Natural killer cell (primary cell): ENCODE measurements around the gene STAT5A. TPM values are rescaled to one million over a fixed set of nuclear protein-coding genes. Genes with fewer than 3 reads are reported as not detected.
A peak's percentile ranks its signal among the peaks of the same experiment; 100 is the strongest.
"Not testable (repeated sequence)": the region's sequence is repeated elsewhere in the genome, so short reads cannot be mapped to it uniquely, and the experiment has no call there.

Experiments used
- ATAC-seq, 3 donors: fragments of 150-1000 bp in 2 of 3; fragments of 200-7000 bp in 1 of 3; cut with Tn5 transposase; 1 replicate in 1 of 3; 2 replicates in 2 of 3; pipeline ENCODE4 v1.10.0; 2021; ENCODE audit warnings: mild to moderate bottlenecking in 2 of 3, moderate library complexity in 2 of 3
- DNase-seq, 2 donors: peaks; one replicate each; pipeline versions ENCODE4 v3.0.0 to v3.0.0-alpha.2; 2013 to 2021; ENCODE audit warnings: mixed read lengths in 1 of 2
- H3K27ac ChIP-seq: one replicate; pipeline ENCODE4 v1.5.1; 2013; ENCODE audit warnings: mild to moderate bottlenecking, low read length
- H3K27me3 ChIP-seq: one replicate; pipeline ENCODE4 v1.6.1; 2013; ENCODE audit warnings: low read length; ENCODE audit not compliant: control insufficient read depth, insufficient read depth
- H3K36me3 ChIP-seq: one replicate; pipeline ENCODE4 v1.6.1; 2013; ENCODE audit warnings: low read length; ENCODE audit not compliant: control insufficient read depth, insufficient read depth
- H3K4me1 ChIP-seq: one replicate; pipeline ENCODE4 v1.6.1; 2013; ENCODE audit warnings: low read length; ENCODE audit not compliant: control insufficient read depth, insufficient read depth
- H3K4me3 ChIP-seq: one replicate; pipeline ENCODE4 v1.5.1; 2013; ENCODE audit warnings: low read length
- H3K9me3 ChIP-seq: one replicate; pipeline ENCODE4 v1.6.1; 2013; ENCODE audit warnings: low read length; ENCODE audit not compliant: control insufficient read depth, insufficient read depth
- H3K27ac Mint-ChIP-seq, 2 donors: one replicate each; pipeline ENCODE4 v1.8.0; 2022; ENCODE audit warnings: mild to moderate bottlenecking in 2 of 2, mixed read lengths in 2 of 2, moderate library complexity in 1 of 2
- H3K27me3 Mint-ChIP-seq, 2 donors: one replicate each; pipeline ENCODE4 v1.8.0; 2022; ENCODE audit warnings: low read depth in 2 of 2, mixed read lengths in 2 of 2
- H3K36me3 Mint-ChIP-seq: one replicate; pipeline ENCODE4 v1.8.0; 2022; ENCODE audit warnings: mixed read lengths
- H3K4me1 Mint-ChIP-seq, 2 donors: one replicate each; pipeline ENCODE4 v1.8.0; 2022; ENCODE audit warnings: mixed read lengths in 2 of 2
- H3K4me3 Mint-ChIP-seq: one replicate; pipeline ENCODE4 v1.8.0; 2022; ENCODE audit warnings: mild to moderate bottlenecking, moderate library complexity, mixed read lengths
- H3K9me3 Mint-ChIP-seq, 2 donors: one replicate each; pipeline ENCODE4 v1.8.0; 2022; ENCODE audit warnings: mixed read lengths in 2 of 2
- WGBS: methylation state at CpG from one replicate; pipeline ENCODE4 v1.1.7; 2013; ENCODE audit warnings: missing lambda C conversion rate; ENCODE audit not compliant: insufficient coverage; 5-methylcytosine and 5-hydroxymethylcytosine counted together
- intact Hi-C: fragments of 100-400 bp; cut with micrococcal nuclease; formaldehyde crosslinking; loops from one replicate; pipeline ENCODE4 v1.14.2; 2022
- total RNA-seq, 4 donors: library from RNA; stranded (reverse); fragments of 120-200 nt in 1 of 4; gene quantifications; one replicate each; pipeline versions ENCODE4 v1.2.3 to v1.2.4, GENCODE V29; 2013 to 2022
- TF ChIP-seq, protein P1 (sequence below): fragments of 200-600 bp; IDR thresholded peaks from one replicate; pipeline ENCODE4 v1.8.0; 2022; ENCODE audit warnings: antibody characterized with exemption

Gene STAT5A
- total RNA-seq, 3 donors from 2014 or later (not counting 1 experiment from before 2014, with no cell fraction given): 112 to 135 (median 117) TPM

DNA sequence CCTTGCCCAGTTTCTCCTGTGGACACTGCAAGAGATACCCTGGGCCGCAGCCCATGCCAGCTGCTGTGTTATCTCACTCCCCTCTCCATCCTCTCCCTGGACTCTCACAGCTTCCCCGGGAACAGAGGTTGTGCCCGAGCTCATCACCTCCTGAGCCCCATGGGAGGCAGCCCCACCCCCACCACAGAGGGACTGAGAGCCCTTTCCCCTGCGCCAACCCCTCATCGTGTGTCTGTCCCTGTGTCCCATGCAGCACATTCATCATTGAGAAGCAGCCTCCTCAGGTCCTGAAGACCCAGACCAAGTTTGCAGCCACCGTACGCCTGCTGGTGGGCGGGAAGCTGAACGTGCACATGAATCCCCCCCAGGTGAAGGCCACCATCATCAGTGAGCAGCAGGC, 12.7 kb downstream of the STAT5A start:
- Mint-ChIP-seq H3K9me3 (no peaks in the 10 kb centered on the region), H3K27ac (no peak overlapping the region), H3K27me3 (no peaks in the 10 kb centered on the region), H3K36me3 (peaks cover 16% of the 10 kb centered on the region), H3K4me1 (no peaks in the 10 kb centered on the region), H3K4me3 (no peak overlapping the region)
- intact Hi-C loops: no loop called here
- TF ChIP-seq, protein P1, sequence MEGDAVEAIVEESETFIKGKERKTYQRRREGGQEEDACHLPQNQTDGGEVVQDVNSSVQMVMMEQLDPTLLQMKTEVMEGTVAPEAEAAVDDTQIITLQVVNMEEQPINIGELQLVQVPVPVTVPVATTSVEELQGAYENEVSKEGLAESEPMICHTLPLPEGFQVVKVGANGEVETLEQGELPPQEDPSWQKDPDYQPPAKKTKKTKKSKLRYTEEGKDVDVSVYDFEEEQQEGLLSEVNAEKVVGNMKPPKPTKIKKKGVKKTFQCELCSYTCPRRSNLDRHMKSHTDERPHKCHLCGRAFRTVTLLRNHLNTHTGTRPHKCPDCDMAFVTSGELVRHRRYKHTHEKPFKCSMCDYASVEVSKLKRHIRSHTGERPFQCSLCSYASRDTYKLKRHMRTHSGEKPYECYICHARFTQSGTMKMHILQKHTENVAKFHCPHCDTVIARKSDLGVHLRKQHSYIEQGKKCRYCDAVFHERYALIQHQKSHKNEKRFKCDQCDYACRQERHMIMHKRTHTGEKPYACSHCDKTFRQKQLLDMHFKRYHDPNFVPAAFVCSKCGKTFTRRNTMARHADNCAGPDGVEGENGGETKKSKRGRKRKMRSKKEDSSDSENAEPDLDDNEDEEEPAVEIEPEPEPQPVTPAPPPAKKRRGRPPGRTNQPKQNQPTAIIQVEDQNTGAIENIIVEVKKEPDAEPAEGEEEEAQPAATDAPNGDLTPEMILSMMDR: no peak
- no peak overlapping the region for H3K27ac ChIP-seq
- no peaks in the 10 kb centered on the region for H3K4me1 ChIP-seq
- H3K36me3 ChIP-seq: peaks cover 54% of the 10 kb centered on the region
- 96% methylated on average over 9 of the region's 9 CpGs for WGBS
- no peak for ATAC-seq
- H3K4me3 ChIP-seq: no peak overlapping the region
- H3K9me3 ChIP-seq: no peaks in the 10 kb centered on the region
- no peaks in the 10 kb centered on the region for H3K27me3 ChIP-seq
- DNase-seq: no peak

DNA sequence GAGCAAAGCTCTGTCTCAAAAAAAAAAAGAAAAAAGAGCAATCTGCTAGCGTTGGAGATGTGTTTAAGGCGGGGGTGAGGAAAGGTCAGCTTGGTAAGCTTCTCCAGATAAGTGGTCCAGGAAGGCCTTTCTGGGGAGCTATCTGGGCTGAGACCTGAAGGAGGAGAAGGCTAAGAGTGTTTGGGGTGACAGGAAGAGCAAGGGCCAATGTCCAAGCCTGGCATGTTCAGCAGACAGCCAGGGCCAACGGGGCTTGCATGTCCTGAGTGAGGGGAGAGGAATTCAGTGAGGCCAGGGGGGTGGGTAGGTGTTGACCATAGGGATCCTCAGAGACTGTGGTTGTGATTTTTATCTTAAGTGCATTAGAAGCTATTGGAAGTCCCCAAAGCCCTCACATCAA, 15.4 kb downstream of the STAT5A start:
- H3K9me3 ChIP-seq: no peaks in the 10 kb centered on the region
- DNase-seq (no peak), ATAC-seq (no peak)
- H3K4me1 ChIP-seq: no peaks in the 10 kb centered on the region
- no peak overlapping the region for H3K27ac ChIP-seq
- intact Hi-C loops: no loop called here
- Mint-ChIP-seq H3K36me3 (peaks cover 16% of the 10 kb centered on the region), H3K27me3 (no peaks in the 10 kb centered on the region), H3K27ac (no peak overlapping the region), H3K4me3 (no peak overlapping the region), H3K9me3 (no peaks in the 10 kb centered on the region), H3K4me1 (no peaks in the 10 kb centered on the region)
- H3K36me3 ChIP-seq: peaks cover 70% of the 10 kb centered on the region
- 80% methylated on average over 3 of the region's 3 CpGs for WGBS
- TF ChIP-seq, protein P1: no peak
- no peak overlapping the region for H3K4me3 ChIP-seq
- no peaks in the 10 kb centered on the region for H3K27me3 ChIP-seq

DNA sequence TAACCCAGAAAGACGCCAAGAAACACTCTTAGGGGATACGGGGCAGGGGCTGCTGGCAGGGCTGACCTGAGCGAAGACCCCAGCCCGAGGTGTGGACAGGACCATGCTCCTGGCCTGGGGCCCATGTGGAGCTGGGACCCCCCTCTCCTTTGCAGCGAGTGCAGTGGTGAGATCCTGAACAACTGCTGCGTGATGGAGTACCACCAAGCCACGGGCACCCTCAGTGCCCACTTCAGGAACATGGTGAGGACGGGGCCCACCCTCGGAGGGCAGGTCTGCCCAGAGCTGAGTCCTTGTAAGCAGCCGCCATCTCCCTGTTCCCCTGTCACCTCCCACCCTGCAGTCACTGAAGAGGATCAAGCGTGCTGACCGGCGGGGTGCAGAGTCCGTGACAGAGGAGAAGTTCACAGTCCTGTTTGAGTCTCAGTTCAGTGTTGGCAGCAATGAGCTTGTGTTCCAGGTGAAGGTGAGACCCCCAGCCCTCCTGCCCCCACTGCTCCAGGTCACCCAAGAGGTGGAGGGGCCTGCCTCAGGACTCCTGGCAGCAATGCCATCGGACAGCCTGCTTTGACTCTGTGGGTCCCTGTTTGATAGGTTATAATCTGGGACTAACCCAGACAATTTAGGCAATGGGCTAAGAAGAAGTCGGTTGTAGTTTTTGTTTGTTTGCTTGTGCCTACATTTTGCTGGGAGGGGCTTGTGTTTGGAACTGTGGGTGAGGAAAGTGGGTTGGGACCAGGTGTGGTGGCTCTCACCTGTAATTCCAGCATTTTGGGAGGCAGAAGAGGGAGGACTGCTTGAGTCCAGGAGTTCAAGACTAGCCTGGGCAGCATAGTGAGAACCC, 16.1 kb downstream of the STAT5A start:
- no peaks in the 10 kb centered on the region for H3K27me3 ChIP-seq
- Mint-ChIP-seq H3K4me1 (no peaks in the 10 kb centered on the region), H3K4me3 (no peak overlapping the region), H3K27ac (peak overlapping the region in 1 of 2 donors; percentile 40), H3K9me3 (no peaks in the 10 kb centered on the region), H3K36me3 (peaks cover 16% of the 10 kb centered on the region), H3K27me3 (no peaks in the 10 kb centered on the region)
- H3K9me3 ChIP-seq: no peaks in the 10 kb centered on the region
- H3K27ac ChIP-seq: no peak overlapping the region
- no peak overlapping the region for H3K4me3 ChIP-seq
- no peak for ATAC-seq
- 97% methylated on average over 16 of the region's 16 CpGs for WGBS
- TF ChIP-seq, protein P1: no peak
- no peak for DNase-seq
- H3K36me3 ChIP-seq: peaks cover 70% of the 10 kb centered on the region
- H3K4me1 ChIP-seq: no peaks in the 10 kb centered on the region
- intact Hi-C loops: no loop called here

DNA sequence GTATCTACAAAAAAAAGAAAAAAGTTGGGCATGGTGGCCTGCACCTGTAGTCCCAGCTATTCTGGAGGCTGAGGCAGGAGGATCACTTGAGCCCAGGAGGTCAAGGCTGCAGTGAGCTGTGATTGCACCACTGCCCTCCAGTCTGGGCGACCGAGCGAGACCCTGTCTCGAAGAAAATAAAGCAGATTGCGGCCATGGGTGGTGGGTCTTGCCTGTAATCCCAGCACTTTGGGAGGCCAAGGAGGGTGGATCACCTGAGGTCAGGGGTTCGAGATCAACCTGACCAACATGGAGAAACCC, 16.7 kb downstream of the STAT5A start:
- H3K4me3 ChIP-seq, ATAC-seq, H3K9me3 ChIP-seq, H3K4me1 ChIP-seq, H3K4me3 Mint-ChIP-seq, H3K9me3 Mint-ChIP-seq, H3K27me3 ChIP-seq, intact Hi-C loops, H3K27me3 Mint-ChIP-seq, H3K27ac Mint-ChIP-seq, H3K4me1 Mint-ChIP-seq, DNase-seq, H3K27ac ChIP-seq: not testable (repeated sequence)
- 92% methylated on average over 6 of the region's 6 CpGs for WGBS
- peaks cover 16% of the 10 kb centered on the region for H3K36me3 Mint-ChIP-seq
- H3K36me3 ChIP-seq: peaks cover 74% of the 10 kb centered on the region
